HUES64 (cell line): ENCODE results near the gene FOXA3.

ENCODE experiments used
- H3K27ac ChIP-seq: 2 replicates; pipeline ENCODE4 v1.7.0; 2013; ENCODE audit warnings: low read depth, low read length, inconsistent platforms
- H3K27me3 ChIP-seq: 2 replicates; pipeline ENCODE4 v1.6.1; 2013; ENCODE audit warnings: mild to moderate bottlenecking, low read length; ENCODE audit not compliant: insufficient read depth
- H3K36me3 ChIP-seq: 2 replicates; pipeline ENCODE4 v1.6.1; 2013; ENCODE audit warnings: mild to moderate bottlenecking, low read length; ENCODE audit not compliant: insufficient read depth
- H3K4me1 ChIP-seq: 2 replicates; pipeline ENCODE4 v1.6.1; 2013; ENCODE audit warnings: mild to moderate bottlenecking, low read length, moderate library complexity; ENCODE audit not compliant: insufficient read depth
- H3K4me3 ChIP-seq: 2 replicates; pipeline ENCODE4 v1.5.1; 2013; ENCODE audit warnings: mild to moderate bottlenecking, low read length, moderate library complexity
- H3K9ac ChIP-seq: 2 replicates; pipeline ENCODE4 v1.6.1; 2013; ENCODE audit warnings: mild to moderate bottlenecking, low read depth, low read length
- H3K9me3 ChIP-seq: 2 replicates; pipeline ENCODE4 v1.6.1; 2013; ENCODE audit warnings: low read depth, low read length; ENCODE audit not compliant: insufficient read depth
- WGBS: fragments of 150-250, 120-280 bp; methylation state at CpG from one replicate; pipeline ENCODE4 v1.1.7; 2013; ENCODE audit warnings: missing lambda C conversion rate; 5-methylcytosine and 5-hydroxymethylcytosine counted together

Gene FOXA3

DNA sequence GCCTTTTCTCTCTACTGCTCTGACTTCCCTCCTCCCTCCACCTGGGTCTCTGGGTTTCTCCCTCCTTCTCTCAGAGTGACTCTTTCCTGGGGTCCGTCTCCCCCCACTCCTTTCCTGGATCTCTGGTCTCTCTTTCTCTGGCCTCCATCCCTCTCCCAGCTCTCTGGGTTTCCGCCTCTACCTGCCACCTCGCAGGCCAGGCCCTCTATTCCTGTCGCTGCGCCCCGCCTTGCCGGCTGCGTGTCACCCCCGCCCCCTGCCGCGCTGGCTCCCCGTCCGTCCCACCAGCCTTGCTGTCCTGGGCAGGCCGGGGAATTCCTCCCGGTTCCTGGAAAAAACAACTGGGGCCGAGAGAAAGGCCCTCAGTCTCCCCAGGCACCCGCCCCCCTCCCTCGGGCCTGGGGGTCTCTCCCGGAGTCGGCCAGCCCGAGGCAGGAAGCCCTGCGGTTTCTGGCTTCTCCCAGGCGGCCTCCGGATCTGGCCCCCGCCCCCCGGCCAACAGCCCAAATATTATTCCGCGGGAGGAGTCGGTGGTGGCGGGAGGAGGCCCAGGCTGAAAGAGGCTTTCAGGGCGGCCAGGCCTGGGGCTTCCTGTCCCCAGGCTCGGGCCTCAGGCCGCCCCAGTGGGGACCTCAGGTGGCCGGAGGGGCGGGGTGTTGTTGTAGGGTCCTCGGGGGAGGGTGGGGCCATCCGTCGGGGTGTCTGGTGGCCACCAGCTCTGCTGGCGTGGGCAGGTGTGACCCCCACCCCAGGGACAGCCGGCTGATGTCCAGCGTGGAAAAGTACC is 12.5 kb downstream of the FOXA3 start:
- Histone ChIP-seq H3K27ac (peak overlapping the region; percentile 76), H3K9ac (peak overlapping the region; percentile 58), H3K9me3 (no peaks in the 10 kb centered on the region), H3K4me1 (peaks cover 12% of the 10 kb centered on the region), H3K4me3 (peak overlapping the region; percentile 50), H3K36me3 (peaks cover 9% of the 10 kb centered on the region; the same call in 1 of the 2 replicates), H3K27me3 (no peaks in the 10 kb centered on the region)
- 12% methylated on average over 40 of the region's 41 CpGs for WGBS

- Histone ChIP-seq H3K27ac (no peak overlapping the region), H3K36me3 (peaks cover 3% of the 10 kb centered on the region; the same call in 1 of the 2 replicates), H3K27me3 (no peaks in the 10 kb centered on the region), H3K4me1 (peaks cover 21% of the 10 kb centered on the region), H3K9me3 (no peaks in the 10 kb centered on the region), H3K9ac (no peak overlapping the region), H3K4me3 (no peak overlapping the region)
- 90% methylated on average over 11 of the region's 11 CpGs for WGBS
These were observed 14.1 kb downstream of the FOXA3 start for GRCh38 chr19:45878043-45878794.

DNA sequence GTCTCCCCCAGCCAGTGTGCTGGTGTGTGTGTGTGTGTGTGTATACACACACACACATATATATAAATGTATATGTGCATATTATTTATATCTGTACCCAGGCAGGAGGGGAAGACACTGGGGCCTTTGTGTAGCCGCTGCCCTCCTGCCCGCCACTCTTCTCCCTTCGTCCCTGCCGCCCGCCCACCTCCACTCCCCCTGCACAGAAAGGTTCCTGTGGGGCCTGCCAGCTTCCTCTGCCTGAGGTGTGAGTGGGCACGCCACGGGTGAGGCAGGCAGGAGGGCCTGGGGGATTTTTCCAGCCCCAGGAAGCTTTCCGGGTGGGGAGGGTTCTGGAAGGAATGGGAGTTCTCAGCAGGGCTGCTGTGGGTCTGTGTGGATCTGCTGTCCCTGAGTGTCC is 14.9 kb downstream of the FOXA3 start:
- Histone ChIP-seq H3K27ac (no peak overlapping the region), H3K9me3 (no peaks in the 10 kb centered on the region)
- 93% methylated on average over 8 of the region's 8 CpGs for WGBS

GRCh38 chr19:45879971-45880370 is 15.8 kb downstream of the FOXA3 start:
- H3K4me3 ChIP-seq, result no peak overlapping the region
- no peaks in the 10 kb centered on the region for H3K27me3 ChIP-seq
- no peak overlapping the region for H3K27ac ChIP-seq
- peaks cover 23% of the 10 kb centered on the region for H3K4me1 ChIP-seq
- 77% methylated on average over 2 of the region's 2 CpGs for WGBS
- H3K9me3 ChIP-seq, result no peaks in the 10 kb centered on the region
- no peak overlapping the region for H3K9ac ChIP-seq
- H3K36me3 ChIP-seq, result no peaks in the 10 kb centered on the region

More for the DNA sequence above, 14.9 kb downstream of the FOXA3 start:
- H3K27me3 ChIP-seq, result no peaks in the 10 kb centered on the region
- H3K4me3 ChIP-seq, result no peak overlapping the region
- H3K9ac ChIP-seq, result no peak overlapping the region
- H3K4me1 ChIP-seq, result peaks cover 21% of the 10 kb centered on the region
- H3K36me3 ChIP-seq, result no peaks in the 10 kb centered on the region

DNA sequence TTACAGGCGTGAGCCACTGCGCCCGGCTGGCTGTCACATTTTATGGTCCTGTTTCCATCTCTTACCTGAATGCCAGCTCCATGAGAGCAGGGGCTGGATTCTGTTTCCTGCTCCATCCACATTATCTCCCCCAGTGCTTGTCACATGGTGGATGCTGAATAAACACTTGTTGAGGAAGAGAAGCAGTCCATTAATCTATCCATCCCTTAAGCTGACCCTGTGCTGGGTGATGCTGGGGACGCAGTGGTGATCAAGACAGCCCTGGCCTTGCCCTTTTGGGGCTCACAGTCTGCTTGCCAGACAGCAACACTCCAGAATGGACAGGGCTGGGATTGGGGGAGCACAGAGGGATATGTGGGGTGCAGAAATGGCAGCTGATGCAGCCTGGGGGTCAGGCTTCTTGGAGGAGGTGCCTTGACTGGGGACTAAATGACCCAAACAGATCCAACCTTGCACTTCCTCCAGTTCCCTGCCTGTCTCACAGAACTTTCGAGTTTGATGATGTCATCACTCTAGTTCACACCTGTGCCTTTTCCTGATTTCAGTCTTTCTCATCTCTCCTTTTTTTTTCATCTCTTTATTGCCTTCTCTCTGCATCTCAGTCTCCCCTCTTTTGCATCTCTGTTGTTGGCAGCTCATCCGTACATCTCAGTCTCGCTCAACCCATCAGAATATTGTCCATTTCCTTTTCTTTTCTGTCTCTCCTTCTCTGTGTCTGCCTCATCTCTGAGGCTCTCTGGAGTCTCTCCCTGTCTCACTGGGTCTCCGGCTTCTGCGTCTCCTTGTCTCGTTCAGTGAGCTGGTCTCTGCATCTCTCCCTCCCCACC is 17.2 kb downstream of the FOXA3 start:
- Histone ChIP-seq H3K4me3 (peak overlapping the region; percentile 54; the same call in 1 of the 2 replicates), H3K27ac (peak overlapping the region; percentile 27; the same call in 1 of the 2 replicates), H3K27me3 (no peaks in the 10 kb centered on the region), H3K4me1 (peaks cover 20% of the 10 kb centered on the region), H3K36me3 (no peaks in the 10 kb centered on the region), H3K9ac (no peak overlapping the region; the same call in 1 of the 2 replicates), H3K9me3 (no peaks in the 10 kb centered on the region)
- 73% methylated on average over 10 of the region's 10 CpGs for WGBS

GRCh38 chr19:45881909-45882528 is 17.9 kb downstream of the FOXA3 start:
- peak overlapping the region; percentile 93; the same call in 1 of the 2 replicates for H3K27ac ChIP-seq
- H3K9ac ChIP-seq, result peak overlapping the region; percentile 32
- peak overlapping the region; percentile 54 for H3K4me3 ChIP-seq
- H3K27me3 ChIP-seq, result no peaks in the 10 kb centered on the region
- no peaks in the 10 kb centered on the region for H3K36me3 ChIP-seq
- peaks cover 19% of the 10 kb centered on the region for H3K4me1 ChIP-seq
- WGBS, result 27% methylated on average over 4 of the region's 4 CpGs
- H3K9me3 ChIP-seq, result no peaks in the 10 kb centered on the region

GRCh38 chr19:45882652-45883585 is 18.8 kb downstream of the FOXA3 start:
- no peaks in the 10 kb centered on the region for H3K9me3 ChIP-seq
- peak overlapping the region; percentile 54 for H3K4me3 ChIP-seq
- H3K4me1 ChIP-seq, result peaks cover 19% of the 10 kb centered on the region
- H3K36me3 ChIP-seq, result no peaks in the 10 kb centered on the region
- peak overlapping the region; percentile 32 for H3K9ac ChIP-seq
- peak overlapping the region; percentile 93; the same call in 1 of the 2 replicates for H3K27ac ChIP-seq
- no peaks in the 10 kb centered on the region for H3K27me3 ChIP-seq
- 2% methylated on average over 45 of the region's 47 CpGs for WGBS

DNA sequence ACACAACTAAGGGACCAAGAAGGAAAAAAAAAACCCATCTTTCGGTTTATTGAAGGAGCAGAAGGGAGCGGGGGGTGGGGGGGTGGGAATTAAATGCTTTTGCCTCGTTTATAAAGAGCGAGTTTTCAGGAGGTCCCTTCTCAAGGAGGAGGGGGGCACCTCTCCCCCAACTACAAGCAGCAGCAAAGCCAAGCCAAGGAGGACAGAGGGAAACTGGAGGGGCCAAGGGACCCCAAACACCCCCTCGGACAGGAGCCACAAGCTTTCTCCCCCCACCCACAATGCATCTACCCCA is 19.4 kb downstream of the FOXA3 start:
- no peak overlapping the region for H3K27ac ChIP-seq

GRCh38 chr19:45883881-45884681 is 20.0 kb downstream of the FOXA3 start:
- peaks cover 19% of the 10 kb centered on the region for H3K4me1 ChIP-seq
- no peaks in the 10 kb centered on the region for H3K9me3 ChIP-seq
- H3K9ac ChIP-seq, result no peak overlapping the region
- H3K27ac ChIP-seq, result no peak overlapping the region
- no peaks in the 10 kb centered on the region for H3K36me3 ChIP-seq
- H3K27me3 ChIP-seq, result no peaks in the 10 kb centered on the region
- WGBS, result 94% methylated on average over 57 of the region's 57 CpGs
- no peak overlapping the region for H3K4me3 ChIP-seq

More for the DNA sequence above, 19.4 kb downstream of the FOXA3 start:
- H3K9ac ChIP-seq, result no peak overlapping the region
- no peaks in the 10 kb centered on the region for H3K9me3 ChIP-seq
- H3K4me3 ChIP-seq, result no peak overlapping the region
- WGBS, result 5% methylated on average over 3 of the region's 5 CpGs
- H3K4me1 ChIP-seq, result peaks cover 19% of the 10 kb centered on the region
- H3K27me3 ChIP-seq, result no peaks in the 10 kb centered on the region
- no peaks in the 10 kb centered on the region for H3K36me3 ChIP-seq
